Testis (tissue), 2 donors: Measurements from ENCODE around the gene SLC12A3.

Experiments used
- POLR2A ChIP-seq: fragments of 450-650 bp; IDR thresholded peaks from one replicate; pipeline ENCODE4 v1.6.1; 2017; ENCODE audit warnings: antibody characterized with exemption, mild to moderate bottlenecking, moderate library complexity
- TF ChIP-seq, protein P1 (sequence below), 3 experiments: fragments of 450-650 bp in 2 of 3; fragments of 200-600 bp in 1 of 3; sonication (generic) in 1 of 3; IDR thresholded peaks; one replicate each; pipeline ENCODE4 v1.5.1; 2016 to 2019; ENCODE audit warnings: antibody characterized with exemption in 3 of 3, mild to moderate bottlenecking in 2 of 3, moderate library complexity in 1 of 3

DNA sequence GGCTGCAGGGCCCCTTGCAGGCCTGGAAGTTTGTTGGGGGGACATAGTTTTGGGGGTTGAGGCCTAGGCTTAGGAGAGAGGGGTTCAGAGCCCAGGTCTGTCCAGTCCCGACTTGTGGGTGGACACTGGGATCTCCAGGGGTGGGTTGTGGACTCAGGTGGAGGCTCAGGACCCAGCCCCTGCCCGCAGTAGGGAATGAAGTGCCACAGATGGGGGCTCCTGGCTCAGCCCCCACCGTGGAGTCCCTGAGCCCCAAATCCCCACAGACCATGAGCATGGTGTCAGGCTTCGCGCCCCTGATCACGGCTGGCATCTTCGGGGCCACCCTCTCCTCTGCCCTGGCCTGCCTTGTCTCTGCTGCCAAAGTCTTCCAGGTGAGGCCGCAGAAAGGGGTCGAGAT, 14.3 kb downstream of the SLC12A3 start:
- TF ChIP-seq, protein P1, sequence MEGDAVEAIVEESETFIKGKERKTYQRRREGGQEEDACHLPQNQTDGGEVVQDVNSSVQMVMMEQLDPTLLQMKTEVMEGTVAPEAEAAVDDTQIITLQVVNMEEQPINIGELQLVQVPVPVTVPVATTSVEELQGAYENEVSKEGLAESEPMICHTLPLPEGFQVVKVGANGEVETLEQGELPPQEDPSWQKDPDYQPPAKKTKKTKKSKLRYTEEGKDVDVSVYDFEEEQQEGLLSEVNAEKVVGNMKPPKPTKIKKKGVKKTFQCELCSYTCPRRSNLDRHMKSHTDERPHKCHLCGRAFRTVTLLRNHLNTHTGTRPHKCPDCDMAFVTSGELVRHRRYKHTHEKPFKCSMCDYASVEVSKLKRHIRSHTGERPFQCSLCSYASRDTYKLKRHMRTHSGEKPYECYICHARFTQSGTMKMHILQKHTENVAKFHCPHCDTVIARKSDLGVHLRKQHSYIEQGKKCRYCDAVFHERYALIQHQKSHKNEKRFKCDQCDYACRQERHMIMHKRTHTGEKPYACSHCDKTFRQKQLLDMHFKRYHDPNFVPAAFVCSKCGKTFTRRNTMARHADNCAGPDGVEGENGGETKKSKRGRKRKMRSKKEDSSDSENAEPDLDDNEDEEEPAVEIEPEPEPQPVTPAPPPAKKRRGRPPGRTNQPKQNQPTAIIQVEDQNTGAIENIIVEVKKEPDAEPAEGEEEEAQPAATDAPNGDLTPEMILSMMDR (IDR thresholded peaks at IDR 0.05) = no peak
- TF ChIP-seq POLR2A = no peak
